SK-N-SH treated with all-trans-retinoic acid at 6 μM for 48 hours (cell line): ENCODE measurements around the gene STK26.

Source experiments
- ISL1 ChIP-seq: fragments of 250-450 bp; sonication (Bioruptor Pico); IDR thresholded peaks from 2 replicates; pipeline ENCODE4 v2.1.2; 2022; ENCODE audit warnings: mild to moderate bottlenecking, moderate library complexity
- OSR1 ChIP-seq: fragments of 250-450 bp; sonication (Bioruptor Pico); IDR thresholded peaks from 2 replicates; pipeline ENCODE4 v1.8.0; 2022; ENCODE audit warnings: moderate library complexity, mild to moderate bottlenecking, inconsistent platforms
- SNAI2 ChIP-seq: fragments of 250-450 bp; sonication (Bioruptor Pico); IDR thresholded peaks from 2 replicates; pipeline ENCODE4 v1.5.0; 2020; ENCODE audit warnings: mild to moderate bottlenecking, moderate library complexity
- TF ChIP-seq, protein P1 (sequence below): fragments of 250-450 bp; sonication (Bioruptor Pico); IDR thresholded peaks from 2 replicates; pipeline ENCODE4 v1.8.0; 2020; ENCODE audit warnings: mild to moderate bottlenecking, moderate library complexity, borderline replicate concordance
- TF ChIP-seq, protein P2 (sequence below): fragments of 250-450 bp; sonication (Bioruptor Pico); IDR thresholded peaks from 2 replicates; pipeline ENCODE4 v1.8.0; 2021; ENCODE audit warnings: low read depth, mild to moderate bottlenecking, moderate library complexity, borderline replicate concordance

DNA sequence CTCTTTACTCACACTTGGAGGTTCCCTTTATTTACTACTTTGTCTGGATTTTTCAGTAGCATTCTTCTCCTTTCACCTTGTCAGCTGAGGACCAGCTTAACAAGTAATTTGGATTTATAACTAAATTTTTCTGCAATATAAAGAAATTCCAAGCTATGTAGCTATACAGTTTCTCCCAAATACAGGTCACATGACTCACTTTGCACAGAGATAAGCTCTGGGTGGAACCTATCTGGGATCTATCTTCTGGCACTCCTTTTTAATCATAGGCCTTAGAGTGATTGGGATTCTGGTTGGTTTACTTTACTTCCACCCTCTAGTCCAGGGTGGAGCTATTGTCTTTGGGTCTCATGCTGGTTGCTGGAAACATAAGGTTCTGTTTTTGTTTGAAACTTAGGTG is 34.9 kb upstream of the STK26 start:
- no peak for TF ChIP-seq SNAI2 (CRISPR knock-in tag)
- no peak for TF ChIP-seq ISL1 (CRISPR knock-in tag)
- TF ChIP-seq OSR1, result no peak
- TF ChIP-seq, protein P1, sequence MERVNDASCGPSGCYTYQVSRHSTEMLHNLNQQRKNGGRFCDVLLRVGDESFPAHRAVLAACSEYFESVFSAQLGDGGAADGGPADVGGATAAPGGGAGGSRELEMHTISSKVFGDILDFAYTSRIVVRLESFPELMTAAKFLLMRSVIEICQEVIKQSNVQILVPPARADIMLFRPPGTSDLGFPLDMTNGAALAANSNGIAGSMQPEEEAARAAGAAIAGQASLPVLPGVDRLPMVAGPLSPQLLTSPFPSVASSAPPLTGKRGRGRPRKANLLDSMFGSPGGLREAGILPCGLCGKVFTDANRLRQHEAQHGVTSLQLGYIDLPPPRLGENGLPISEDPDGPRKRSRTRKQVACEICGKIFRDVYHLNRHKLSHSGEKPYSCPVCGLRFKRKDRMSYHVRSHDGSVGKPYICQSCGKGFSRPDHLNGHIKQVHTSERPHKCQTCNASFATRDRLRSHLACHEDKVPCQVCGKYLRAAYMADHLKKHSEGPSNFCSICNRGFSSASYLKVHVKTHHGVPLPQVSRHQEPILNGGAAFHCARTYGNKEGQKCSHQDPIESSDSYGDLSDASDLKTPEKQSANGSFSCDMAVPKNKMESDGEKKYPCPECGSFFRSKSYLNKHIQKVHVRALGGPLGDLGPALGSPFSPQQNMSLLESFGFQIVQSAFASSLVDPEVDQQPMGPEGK (CRISPR knock-in tag), result no peak
- TF ChIP-seq, protein P2, sequence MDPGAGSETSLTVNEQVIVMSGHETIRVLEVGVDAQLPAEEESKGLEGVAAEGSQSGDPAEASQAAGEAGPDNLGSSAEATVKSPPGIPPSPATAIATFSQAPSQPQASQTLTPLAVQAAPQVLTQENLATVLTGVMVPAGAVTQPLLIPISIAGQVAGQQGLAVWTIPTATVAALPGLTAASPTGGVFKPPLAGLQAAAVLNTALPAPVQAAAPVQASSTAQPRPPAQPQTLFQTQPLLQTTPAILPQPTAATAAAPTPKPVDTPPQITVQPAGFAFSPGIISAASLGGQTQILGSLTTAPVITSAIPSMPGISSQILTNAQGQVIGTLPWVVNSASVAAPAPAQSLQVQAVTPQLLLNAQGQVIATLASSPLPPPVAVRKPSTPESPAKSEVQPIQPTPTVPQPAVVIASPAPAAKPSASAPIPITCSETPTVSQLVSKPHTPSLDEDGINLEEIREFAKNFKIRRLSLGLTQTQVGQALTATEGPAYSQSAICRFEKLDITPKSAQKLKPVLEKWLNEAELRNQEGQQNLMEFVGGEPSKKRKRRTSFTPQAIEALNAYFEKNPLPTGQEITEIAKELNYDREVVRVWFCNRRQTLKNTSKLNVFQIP (CRISPR knock-in tag), result no peak
